PC-3 (cell line): ENCODE results near the gene HBP1. TPM values are rescaled to one million over a fixed set of nuclear protein-coding genes. Genes with fewer than 3 reads are reported as not detected.

Experiments used
- ATAC-seq: fragments of 200-7000 bp; cut with Tn5 transposase; 2 replicates; pipeline ENCODE4 v1.9.1; 2020; ENCODE audit warnings: mild to moderate bottlenecking, moderate library complexity
- BruUV-seq: library from RNA; stranded (reverse); fragments of 400-500 nt; replicated peaks from 2 replicates; lab custom pipeline; 2021; lab: Mats Ljungman, UMichigan
- CTCF ChIA-PET: fragments of 300-600 bp; sonication (Branson Sonifier 250); formaldehyde crosslinking; loops from one replicate; lab custom pipeline; 2022; ENCODE audit warnings: antibody characterized with exemption; lab: Charles Lee
- POLR2A ChIA-PET: fragments of 300-600 bp; sonication (Branson Sonifier 250); formaldehyde crosslinking; loops from one replicate; lab custom pipeline; 2022; ENCODE audit warnings: antibody characterized with exemption; ENCODE audit not compliant: unreplicated experiment; lab: Charles Lee
- DNase-seq: peaks from one replicate; pipeline ENCODE4 v3.0.0-alpha.2; 2015
- H2AFZ ChIP-seq: fragments of 300-600 bp; sonication (generic); 2 replicates; pipeline ENCODE4 v1.6.0; 2016; ENCODE audit warnings: antibody characterized with exemption, low read length
- H3F3A ChIP-seq: fragments of 300-600 bp; sonication (generic); one replicate; pipeline ENCODE4 v1.6.0; 2017; ENCODE audit warnings: antibody characterized with exemption, low read length, control low read depth, mild to moderate bottlenecking; ENCODE audit not compliant: unreplicated experiment
- H3K27ac ChIP-seq: fragments of 300-600 bp; sonication (generic); 2 replicates; pipeline ENCODE4 v1.5.1; 2016; ENCODE audit warnings: mild to moderate bottlenecking, low read length
- H3K27me3 ChIP-seq: fragments of 300-600 bp; sonication (generic); 2 replicates; pipeline ENCODE4 v1.6.1; 2016; ENCODE audit warnings: low read length, mixed read lengths
- H3K36me3 ChIP-seq: fragments of 300-600 bp; sonication (generic); 2 replicates; pipeline ENCODE4 v1.6.1; 2016; ENCODE audit warnings: low read depth, mixed run types, low read length, mixed read lengths
- H3K4me1 ChIP-seq: fragments of 300-600 bp; sonication (generic); 2 replicates; pipeline ENCODE4 v1.5.1; 2016; ENCODE audit warnings: low read length; ENCODE audit not compliant: insufficient read depth
- H3K4me2 ChIP-seq: fragments of 300-600 bp; sonication (generic); 2 replicates; pipeline ENCODE4 v1.6.0; 2016; ENCODE audit warnings: low read length
- H3K4me3 ChIP-seq: fragments of 300-600 bp; sonication (generic); 2 replicates; pipeline ENCODE4 v1.5.1; 2016; ENCODE audit warnings: mild to moderate bottlenecking, low read length, mixed read lengths
- H3K79me2 ChIP-seq: fragments of 300-600 bp; sonication (generic); 2 replicates; pipeline ENCODE4 v1.6.1; 2017; ENCODE audit warnings: low read length, mixed read lengths
- H3K9ac ChIP-seq: fragments of 300-600 bp; sonication (generic); 2 replicates; pipeline ENCODE4 v1.6.0; 2016; ENCODE audit warnings: mild to moderate bottlenecking, low read length
- H3K9me2 ChIP-seq: fragments of 300-600 bp; sonication (generic); replicated peaks from 2 replicates; pipeline ENCODE4 v1.6.1; 2016; ENCODE audit warnings: mixed run types, low read length, mixed read lengths
- H3K9me3 ChIP-seq: fragments of 300-600 bp; sonication (generic); 2 replicates; pipeline ENCODE4 v1.6.1; 2016; ENCODE audit warnings: low read length, mixed read lengths
- H4K20me1 ChIP-seq: fragments of 300-600 bp; sonication (generic); 2 replicates; pipeline ENCODE4 v1.6.1; 2016; ENCODE audit warnings: low read length, mixed read lengths
- EZH2 ChIP-seq: fragments of 300-600 bp; sonication (generic); IDR thresholded peaks from one replicate; pipeline ENCODE4 v1.6.1; 2017; ENCODE audit warnings: antibody characterized with exemption, mild to moderate bottlenecking, low read length; ENCODE audit not compliant: unreplicated experiment
- EZH2phosphoT487 ChIP-seq: fragments of 300-600 bp; sonication (generic); IDR thresholded peaks from 2 replicates; pipeline ENCODE4 v1.6.1; 2018; ENCODE audit warnings: mild to moderate bottlenecking, antibody characterized with exemption, low read length, borderline replicate concordance
- intact Hi-C: fragments of 100-400 bp; cut with micrococcal nuclease; formaldehyde crosslinking; loops from 2 replicates; pipeline ENCODE4 v1.9.0; 2023
- total RNA-seq: library from RNA; depleted of rRNA; stranded (reverse); fragments of >200 nt; gene quantifications from 2 replicates; pipeline ENCODE4 v1.2.3, GENCODE V29; 2014
- TF ChIP-seq, protein P1 (sequence below): fragments of 300-600 bp; sonication (generic); conservative IDR thresholded peaks from 2 replicates; pipeline ENCODE4 v1.5.1; 2017; ENCODE audit warnings: antibody characterized with exemption, low read depth, mild to moderate bottlenecking, low read length

Gene HBP1
- total RNA-seq, 1 experiment from 2014 or later, result 13.0 TPM

DNA sequence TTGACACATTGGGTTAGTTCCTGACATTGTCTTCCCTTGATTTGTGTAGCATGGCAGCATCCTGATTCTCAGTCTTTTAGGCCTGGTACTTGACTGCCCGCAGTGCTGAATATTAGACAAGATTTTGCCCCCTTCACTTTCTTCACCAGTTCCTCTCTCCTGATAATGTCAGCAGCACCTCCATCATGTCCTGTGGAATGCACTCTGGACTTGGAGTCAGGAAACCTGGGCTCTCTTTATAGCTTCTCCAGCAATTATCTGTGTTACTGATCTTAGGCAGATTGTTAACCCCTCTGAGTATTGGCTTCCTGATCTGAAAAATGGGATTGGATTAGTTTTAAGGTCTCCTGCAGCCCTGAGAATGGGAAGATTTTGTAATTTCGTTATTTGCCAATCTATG, 19.0 kb downstream of the HBP1 start:
- Histone ChIP-seq H3F3A (no peaks in the 10 kb centered on the region), H2AFZ (no peak overlapping the region), H3K4me1 (no peaks in the 10 kb centered on the region), H3K4me2 (no peak overlapping the region), H4K20me1 (no peaks in the 10 kb centered on the region), H3K4me3 (no peak overlapping the region), H3K9me2 (no peaks in the 10 kb centered on the region), H3K36me3 (peaks cover 17% of the 10 kb centered on the region), H3K9ac (no peak overlapping the region), H3K27me3 (no peaks in the 10 kb centered on the region), H3K79me2 (no peaks in the 10 kb centered on the region), H3K27ac (no peak overlapping the region), H3K9me3 (no peaks in the 10 kb centered on the region)
- POLR2A ChIA-PET, result no interaction called here
- DNase-seq, result no peak
- CTCF ChIA-PET, result no interaction called here
- intact Hi-C loops, result no loop called here
- no peak for ATAC-seq
- TF ChIP-seq EZH2phosphoT487, result no peak
- TF ChIP-seq EZH2, result no peak
- TF ChIP-seq, protein P1, sequence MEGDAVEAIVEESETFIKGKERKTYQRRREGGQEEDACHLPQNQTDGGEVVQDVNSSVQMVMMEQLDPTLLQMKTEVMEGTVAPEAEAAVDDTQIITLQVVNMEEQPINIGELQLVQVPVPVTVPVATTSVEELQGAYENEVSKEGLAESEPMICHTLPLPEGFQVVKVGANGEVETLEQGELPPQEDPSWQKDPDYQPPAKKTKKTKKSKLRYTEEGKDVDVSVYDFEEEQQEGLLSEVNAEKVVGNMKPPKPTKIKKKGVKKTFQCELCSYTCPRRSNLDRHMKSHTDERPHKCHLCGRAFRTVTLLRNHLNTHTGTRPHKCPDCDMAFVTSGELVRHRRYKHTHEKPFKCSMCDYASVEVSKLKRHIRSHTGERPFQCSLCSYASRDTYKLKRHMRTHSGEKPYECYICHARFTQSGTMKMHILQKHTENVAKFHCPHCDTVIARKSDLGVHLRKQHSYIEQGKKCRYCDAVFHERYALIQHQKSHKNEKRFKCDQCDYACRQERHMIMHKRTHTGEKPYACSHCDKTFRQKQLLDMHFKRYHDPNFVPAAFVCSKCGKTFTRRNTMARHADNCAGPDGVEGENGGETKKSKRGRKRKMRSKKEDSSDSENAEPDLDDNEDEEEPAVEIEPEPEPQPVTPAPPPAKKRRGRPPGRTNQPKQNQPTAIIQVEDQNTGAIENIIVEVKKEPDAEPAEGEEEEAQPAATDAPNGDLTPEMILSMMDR, result no peak
- no TSS peak for BruUV-seq

DNA sequence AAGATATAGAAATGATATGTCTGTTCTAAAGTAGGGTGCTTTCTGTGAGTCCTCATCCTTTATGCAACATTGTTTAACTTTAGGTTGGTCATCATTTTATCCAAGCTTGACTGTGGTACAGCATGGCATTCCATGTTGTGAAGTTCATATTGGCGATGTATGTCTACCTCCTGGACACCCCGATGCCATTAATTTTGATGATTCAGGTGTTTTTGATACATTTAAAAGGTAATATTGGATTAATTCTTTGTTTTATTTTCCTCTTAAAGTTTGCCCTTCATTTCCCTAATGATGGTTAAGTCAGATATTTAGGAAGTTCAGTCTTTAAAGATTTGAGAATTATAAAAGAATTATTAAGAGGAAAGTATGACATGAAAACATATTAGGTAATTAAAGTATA, 21.3 kb downstream of the HBP1 start:
- TF ChIP-seq EZH2 (no peak), EZH2phosphoT487 (no peak)
- TF ChIP-seq, protein P1, result no peak
- H3K4me1 ChIP-seq, result no peaks in the 10 kb centered on the region
- H3K9ac ChIP-seq, result no peak overlapping the region
- H3K27ac ChIP-seq, result no peak overlapping the region
- H3K4me2 ChIP-seq, result no peak overlapping the region
- ChIA-PET POLR2A (no interaction called here), CTCF (no interaction called here)
- H3K4me3 ChIP-seq, result no peak overlapping the region
- no peaks in the 10 kb centered on the region for H3F3A ChIP-seq
- H3K9me3 ChIP-seq, result no peaks in the 10 kb centered on the region
- no peak for DNase-seq
- intact Hi-C loops, result no loop called here
- BruUV-seq, result no TSS peak
- no peak for ATAC-seq
- no peaks in the 10 kb centered on the region for H4K20me1 ChIP-seq
- no peaks in the 10 kb centered on the region for H3K27me3 ChIP-seq
- H3K36me3 ChIP-seq, result peaks cover 16% of the 10 kb centered on the region
- no peak overlapping the region for H2AFZ ChIP-seq
- H3K9me2 ChIP-seq, result no peaks in the 10 kb centered on the region
- H3K79me2 ChIP-seq, result no peaks in the 10 kb centered on the region

DNA sequence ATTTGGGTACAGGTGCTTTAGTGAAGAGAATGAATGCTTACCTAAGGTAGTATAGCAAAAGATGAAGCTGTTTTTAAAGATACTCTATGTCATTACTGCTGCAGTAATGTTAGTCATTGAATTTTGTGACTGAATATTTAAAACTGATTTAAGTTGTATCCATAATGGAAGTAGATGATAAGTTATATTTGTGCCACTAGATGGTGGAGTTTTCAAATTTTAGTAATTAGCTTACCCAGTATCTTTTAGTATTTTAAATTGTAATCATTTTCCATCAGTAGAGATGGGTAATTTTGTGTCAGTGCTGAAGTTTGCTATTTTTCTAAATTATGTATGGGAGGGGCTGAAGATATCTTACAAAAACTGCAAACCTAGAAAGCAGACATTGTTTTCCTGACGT, 25.2 kb downstream of the HBP1 start:
- no peaks in the 10 kb centered on the region for H3F3A ChIP-seq
- no peak overlapping the region for H3K4me2 ChIP-seq
- CTCF ChIA-PET, result interaction anchor here (0.5 kb wide), 1 partner anchor 38 kb away, joined by 5 read pairs; no protein-coding TSS in a partner anchor
- POLR2A ChIA-PET, result no interaction called here
- no peak for TF ChIP-seq EZH2phosphoT487
- TF ChIP-seq, protein P1, result peak; percentile 37; the same call in 1 of the 2 replicates
- no peak for TF ChIP-seq EZH2
- intact Hi-C loops, result no loop called here
- H4K20me1 ChIP-seq, result no peaks in the 10 kb centered on the region
- H2AFZ ChIP-seq, result no peak overlapping the region
- no TSS peak for BruUV-seq
- no peak overlapping the region for H3K4me3 ChIP-seq
- H3K36me3 ChIP-seq, result peaks cover 14% of the 10 kb centered on the region
- no peak overlapping the region for H3K9ac ChIP-seq
- no peaks in the 10 kb centered on the region for H3K9me3 ChIP-seq
- DNase-seq, result peak; percentile 5
- no peak overlapping the region for H3K27ac ChIP-seq
- H3K4me1 ChIP-seq, result peaks cover 13% of the 10 kb centered on the region
- H3K79me2 ChIP-seq, result no peaks in the 10 kb centered on the region
- no peaks in the 10 kb centered on the region for H3K27me3 ChIP-seq
- no peak for ATAC-seq
- no peaks in the 10 kb centered on the region for H3K9me2 ChIP-seq
